ENCODE data around the gene CA10.
A peak's percentile ranks its signal among the peaks of the same experiment; 100 is the strongest.

The CA10 gene

GRCh38 chr17:51813784-51814174 is 344.7 kb downstream of the CA10 start:
- TF ChIP-seq CREB5 (CRISPR knock-in tag; IDR thresholded peaks at IDR 0.05; ENCODE audit: low read depth): no peak
- no peak for ATAC-seq

- no peak for ATAC-seq
These were observed 345.3 kb downstream of the CA10 start for GRCh38 chr17:51813140-51813783.

GRCh38 chr17:51807460-51807859 is 351.1 kb downstream of the CA10 start:
- no peak for ATAC-seq
- TF ChIP-seq ZNF8 (CRISPR knock-in tag; IDR thresholded peaks at IDR 0.05): peak; percentile 58; the same call in 1 of the 2 replicates
- TF ChIP-seq ZNF565 (CRISPR knock-in tag; conservative IDR thresholded peaks at IDR 0.05; ENCODE audit: low read depth): no peak
- TF ChIP-seq BACH2 (CRISPR knock-in tag; IDR thresholded peaks at IDR 0.05; ENCODE audit: borderline replicate concordance): no peak

More at GRCh38 chr17:51813140-51813783, 345.3 kb downstream of the CA10 start:
- TF ChIP-seq SNAI2 (CRISPR knock-in tag; IDR thresholded peaks at IDR 0.05): no peak

- TF ChIP-seq POU6F1 (CRISPR knock-in tag; IDR thresholded peaks at IDR 0.05; ENCODE audit: borderline replicate concordance, low read depth): no peak
- no peak for TF ChIP-seq RARB (CRISPR knock-in tag; IDR thresholded peaks at IDR 0.05)
- no peak for TF ChIP-seq ZNF565 (CRISPR knock-in tag; conservative IDR thresholded peaks at IDR 0.05; ENCODE audit: low read depth)
- no peak for TF ChIP-seq CSRNP3 (CRISPR knock-in tag; IDR thresholded peaks at IDR 0.05)
- TF ChIP-seq ESRRG (CRISPR knock-in tag; IDR thresholded peaks at IDR 0.05): no peak
- no peak for TF ChIP-seq CSDC2 (CRISPR knock-in tag; IDR thresholded peaks at IDR 0.05)
- TF ChIP-seq ZC3H10 (CRISPR knock-in tag; IDR thresholded peaks at IDR 0.05): no peak
- no peak for TF ChIP-seq ZNF70 (CRISPR knock-in tag; IDR thresholded peaks at IDR 0.05)
- no peak for TF ChIP-seq CREB5 (CRISPR knock-in tag; IDR thresholded peaks at IDR 0.05; ENCODE audit: low read depth)
- no peak for TF ChIP-seq ARNTL (CRISPR knock-in tag; IDR thresholded peaks at IDR 0.05; ENCODE audit: borderline replicate concordance, low read depth)
- TF ChIP-seq ZNF8 (CRISPR knock-in tag; IDR thresholded peaks at IDR 0.05): no peak
- no peak for TF ChIP-seq GLIS3 (CRISPR knock-in tag; IDR thresholded peaks at IDR 0.05)
- TF ChIP-seq ZFP3 (CRISPR knock-in tag; IDR thresholded peaks at IDR 0.05): no peak
- TF ChIP-seq OSR1 (CRISPR knock-in tag; IDR thresholded peaks at IDR 0.05): no peak
These were observed 352.7 kb downstream of the CA10 start for GRCh38 chr17:51805765-51806164.

GRCh38 chr17:51805185-51805584 is 353.3 kb downstream of the CA10 start:
- no peak for ATAC-seq
- TF ChIP-seq RARB (CRISPR knock-in tag; IDR thresholded peaks at IDR 0.05) (no peak), PATZ1 (CRISPR knock-in tag; IDR thresholded peaks at IDR 0.05; ENCODE audit: borderline replicate concordance) (no peak), ARNTL (CRISPR knock-in tag; IDR thresholded peaks at IDR 0.05; ENCODE audit: borderline replicate concordance, low read depth) (no peak), ZNF565 (CRISPR knock-in tag; conservative IDR thresholded peaks at IDR 0.05; ENCODE audit: low read depth) (no peak), TCF4 (CRISPR knock-in tag; IDR thresholded peaks at IDR 0.05; ENCODE audit: borderline replicate concordance) (no peak), CREB5 (CRISPR knock-in tag; IDR thresholded peaks at IDR 0.05; ENCODE audit: low read depth) (no peak), ZC3H10 (CRISPR knock-in tag; IDR thresholded peaks at IDR 0.05) (no peak), GLIS3 (CRISPR knock-in tag; IDR thresholded peaks at IDR 0.05) (no peak), ISL1 (CRISPR knock-in tag; IDR thresholded peaks at IDR 0.05) (no peak), ZNF70 (CRISPR knock-in tag; IDR thresholded peaks at IDR 0.05) (no peak), ESRRG (CRISPR knock-in tag; IDR thresholded peaks at IDR 0.05) (no peak), OSR1 (CRISPR knock-in tag; IDR thresholded peaks at IDR 0.05) (no peak), POU6F1 (CRISPR knock-in tag; IDR thresholded peaks at IDR 0.05; ENCODE audit: borderline replicate concordance, low read depth) (no peak), PPARA (CRISPR knock-in tag; IDR thresholded peaks at IDR 0.05; ENCODE audit: borderline replicate concordance) (no peak)

More at GRCh38 chr17:51805765-51806164, 352.7 kb downstream of the CA10 start:
- no peak for ATAC-seq
